ENCODE data around the gene TCF21. TPM values are rescaled to one million over a fixed set of nuclear protein-coding genes. Genes with fewer than 3 reads are reported as not detected.

TCF21 gene
- total RNA-seq, 1 experiment from 2014 or later = not detected

- H3K36me3 ChIP-seq (ENCODE audit: control insufficient read depth, insufficient read depth, low read length) = no peaks in the 10 kb centered on the region
- BruUV-seq (replicated peaks) = no TSS peak
- H3K36me3 Mint-ChIP-seq (ENCODE audit: insufficient read depth, unreplicated experiment) = peaks cover 5% of the 10 kb centered on the region
- H3K4me1 ChIP-seq = peaks cover 9% of the 10 kb centered on the region
- H3K4me3 ChIP-seq (ENCODE audit: low read depth, low read length) = no peak overlapping the region
- no peaks in the 10 kb centered on the region for H3K4me1 Mint-ChIP-seq (ENCODE audit: low read depth, unreplicated experiment)
- no peak for TF ChIP-seq CTCF (IDR thresholded peaks at IDR 0.05; ENCODE audit: insufficient read depth in 1 of 2, low read depth in 1 of 2, low read length in 1 of 2, severe bottlenecking in 1 of 2, unreplicated experiment in 1 of 2)
- H3K27me3 Mint-ChIP-seq (ENCODE audit: insufficient read depth, unreplicated experiment) = peaks cover 35% of the 10 kb centered on the region
- CTCF ChIA-PET = interaction anchor here (0.7 kb wide), 1 partner anchor 176 kb away, joined by 3 read pairs; no protein-coding TSS in a partner anchor
- DNase-seq = no peak
- no peak overlapping the region for H3K27ac Mint-ChIP-seq (ENCODE audit: unreplicated experiment)
- POLR2A ChIA-PET = no interaction called here
- no peaks in the 10 kb centered on the region for H3K9me3 ChIP-seq
- peaks cover 8% of the 10 kb centered on the region for H3K9me3 Mint-ChIP-seq (ENCODE audit: unreplicated experiment)
- intact Hi-C loops (cut with micrococcal nuclease; ENCODE audit: unreplicated experiment) = no loop called here
- H3K4me3 Mint-ChIP-seq (ENCODE audit: unreplicated experiment) = no peak overlapping the region
- H3K27me3 ChIP-seq (replicated peaks; ENCODE audit: control insufficient read depth, insufficient read depth, low read length) = peaks cover 2% of the 10 kb centered on the region
Measured at GRCh38 chr6:133898263-133898662, 9.3 kb downstream of the TCF21 start.

GRCh38 chr6:133899556-133899955, 10.6 kb downstream of the TCF21 start:
- CTCF ChIA-PET = interaction anchor here (0.7 to 0.8 kb wide), 2 partner anchors 17 to 300 kb away, joined by 3 read pairs; no protein-coding TSS in a partner anchor
- H3K27me3 ChIP-seq (replicated peaks; ENCODE audit: control insufficient read depth, insufficient read depth, low read length) = peaks cover 2% of the 10 kb centered on the region
- intact Hi-C loops (cut with micrococcal nuclease; ENCODE audit: unreplicated experiment) = no loop called here
- no TSS peak for BruUV-seq (replicated peaks)
- TF ChIP-seq CTCF (IDR thresholded peaks at IDR 0.05; ENCODE audit: insufficient read depth in 1 of 2, low read depth in 1 of 2, low read length in 1 of 2, severe bottlenecking in 1 of 2, unreplicated experiment in 1 of 2) = no peak
- no peaks in the 10 kb centered on the region for H3K36me3 ChIP-seq (ENCODE audit: control insufficient read depth, insufficient read depth, low read length)
- peaks cover 8% of the 10 kb centered on the region for H3K9me3 Mint-ChIP-seq (ENCODE audit: unreplicated experiment)
- no peak overlapping the region for H3K27ac Mint-ChIP-seq (ENCODE audit: unreplicated experiment)
- H3K36me3 Mint-ChIP-seq (ENCODE audit: insufficient read depth, unreplicated experiment) = peaks cover 5% of the 10 kb centered on the region
- DNase-seq = no peak
- no peaks in the 10 kb centered on the region for H3K4me1 Mint-ChIP-seq (ENCODE audit: low read depth, unreplicated experiment)
- no peak overlapping the region for H3K4me3 ChIP-seq (ENCODE audit: low read depth, low read length)
- H3K4me1 ChIP-seq = peaks cover 9% of the 10 kb centered on the region
- no peaks in the 10 kb centered on the region for H3K9me3 ChIP-seq
- POLR2A ChIA-PET = no interaction called here
- no peak overlapping the region for H3K4me3 Mint-ChIP-seq (ENCODE audit: unreplicated experiment)
- H3K27me3 Mint-ChIP-seq (ENCODE audit: insufficient read depth, unreplicated experiment) = peaks cover 24% of the 10 kb centered on the region

GRCh38 chr6:133903855-133904254, 14.9 kb downstream of the TCF21 start:
- CTCF ChIA-PET = no interaction called here
- TF ChIP-seq CTCF (IDR thresholded peaks at IDR 0.05; ENCODE audit: insufficient read depth in 1 of 2, low read depth in 1 of 2, low read length in 1 of 2, severe bottlenecking in 1 of 2, unreplicated experiment in 1 of 2) = no peak
- Mint-ChIP-seq H3K27me3 (ENCODE audit: insufficient read depth, unreplicated experiment) (peaks cover 10% of the 10 kb centered on the region), H3K4me1 (ENCODE audit: low read depth, unreplicated experiment) (no peaks in the 10 kb centered on the region), H3K27ac (ENCODE audit: unreplicated experiment) (no peak overlapping the region), H3K9me3 (ENCODE audit: unreplicated experiment) (peaks cover 8% of the 10 kb centered on the region), H3K4me3 (ENCODE audit: unreplicated experiment) (no peak overlapping the region), H3K36me3 (ENCODE audit: insufficient read depth, unreplicated experiment) (no peaks in the 10 kb centered on the region)
- BruUV-seq (replicated peaks) = no TSS peak
- no peaks in the 10 kb centered on the region for H3K27me3 ChIP-seq (replicated peaks; ENCODE audit: control insufficient read depth, insufficient read depth, low read length)
- no peak overlapping the region for H3K4me3 ChIP-seq (ENCODE audit: low read depth, low read length)
- H3K9me3 ChIP-seq = no peaks in the 10 kb centered on the region
- no peaks in the 10 kb centered on the region for H3K4me1 ChIP-seq
- no peaks in the 10 kb centered on the region for H3K36me3 ChIP-seq (ENCODE audit: control insufficient read depth, insufficient read depth, low read length)
- DNase-seq = no peak
- intact Hi-C loops (cut with micrococcal nuclease; ENCODE audit: unreplicated experiment) = no loop called here
- POLR2A ChIA-PET = no interaction called here

All from Caco-2 (cell line).